ENCODE data around the gene PIGM.

- TF ChIP-seq CTCF (IDR thresholded peaks at IDR 0.05) = no peak
- no peak for TF ChIP-seq POLR2A (IDR thresholded peaks at IDR 0.05)
Measured at GRCh38 chr1:160080381-160081100, 48.8 kb upstream of the PIGM start.

All from lower leg skin (tissue), 3 donors.